ENCODE measurements around the gene PARD3.

Gene PARD3

GRCh38 chr10:34537629-34538231 lies 277.4 kb downstream of the PARD3 start:
- no peak for DNase-seq (ENCODE audit: low read depth)

GRCh38 chr10:34535872-34536271 lies 279.2 kb downstream of the PARD3 start:
- DNase-seq (ENCODE audit: low read depth): no peak

DNA sequence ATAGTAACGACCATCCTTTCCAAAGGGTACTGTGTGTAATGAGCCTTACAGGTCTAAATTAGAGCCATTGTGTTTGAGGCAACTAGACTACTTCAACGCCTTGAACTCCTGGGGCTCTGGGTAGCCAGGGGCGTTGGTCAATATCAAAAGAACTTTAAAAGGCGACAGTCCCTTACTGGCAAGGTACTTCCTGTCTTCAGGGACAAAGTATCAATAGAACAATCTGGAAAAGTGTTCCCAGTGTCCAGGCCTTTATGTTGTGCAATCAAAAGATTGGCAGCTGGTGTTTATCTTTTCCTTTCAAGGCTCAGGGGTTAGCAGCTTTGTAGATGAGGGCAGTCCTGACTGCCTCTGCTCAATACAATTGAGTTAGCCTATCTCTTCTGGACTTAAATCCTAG lies 284.3 kb downstream of the PARD3 start:
- no peak for DNase-seq (ENCODE audit: low read depth)

GRCh38 chr10:34528320-34528719 lies 286.8 kb downstream of the PARD3 start:
- DNase-seq (ENCODE audit: low read depth): no peak

- no peak for DNase-seq (ENCODE audit: low read depth)
Measured at GRCh38 chr10:34526758-34527730, 288.1 kb downstream of the PARD3 start.

GRCh38 chr10:34526186-34526585 lies 288.9 kb downstream of the PARD3 start:
- no peak for DNase-seq (ENCODE audit: low read depth)

- DNase-seq (ENCODE audit: low read depth): no peak
Measured at GRCh38 chr10:34524369-34525091, 290.6 kb downstream of the PARD3 start.

DNA sequence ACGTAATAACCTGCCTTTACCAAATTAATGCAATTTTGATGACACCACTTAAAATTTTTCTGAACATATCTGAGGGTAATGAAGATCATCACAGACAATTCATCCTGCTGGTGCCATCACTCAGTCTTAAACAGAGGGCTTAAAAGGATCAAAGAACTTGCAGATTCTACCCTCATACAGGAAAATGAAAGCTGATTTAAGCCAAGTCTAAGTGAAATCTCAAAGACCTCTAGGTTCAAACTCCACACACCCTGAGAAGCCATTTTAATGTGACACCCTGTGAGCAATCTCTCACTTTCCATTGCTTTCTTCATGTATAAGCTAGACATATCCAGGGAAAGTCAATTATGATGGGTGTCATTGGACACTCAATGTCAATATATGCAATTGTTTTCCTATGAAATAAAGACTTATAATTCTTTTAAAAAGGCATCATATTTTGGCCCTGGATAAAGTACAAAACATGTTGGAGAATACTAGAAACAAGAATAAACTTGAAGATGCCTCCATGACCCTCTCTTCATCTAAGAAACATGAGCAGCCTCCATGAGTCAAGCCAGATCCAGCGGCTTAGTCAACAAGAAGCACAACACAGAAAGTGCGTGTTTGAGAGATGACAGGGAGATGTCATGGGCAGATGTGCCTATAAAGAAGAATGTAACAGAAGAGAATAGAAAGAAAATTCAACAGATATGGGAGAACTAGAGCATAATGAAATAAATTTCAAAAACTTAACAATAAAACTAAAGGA lies 291.9 kb downstream of the PARD3 start:
- DNase-seq (ENCODE audit: low read depth): no peak

DNA sequence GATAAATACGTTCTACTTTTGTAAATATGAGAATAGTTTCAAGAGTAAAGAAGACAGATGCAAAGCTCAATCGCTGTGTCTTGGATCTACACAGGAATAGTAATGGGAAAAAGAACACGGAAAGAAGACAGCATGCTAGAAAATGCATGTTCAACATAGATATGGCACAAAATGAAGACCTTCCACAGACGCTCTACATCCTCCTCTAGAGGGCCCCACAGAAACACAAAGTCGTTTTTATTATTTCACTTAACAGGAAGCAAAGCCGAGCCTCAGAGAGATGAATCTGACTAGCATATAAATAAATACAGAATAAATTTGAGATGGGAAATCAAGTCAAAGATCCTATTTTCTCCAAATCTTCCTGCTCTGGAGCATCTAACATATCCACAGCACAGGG lies 292.6 kb downstream of the PARD3 start:
- no peak for DNase-seq (ENCODE audit: low read depth)

DNA sequence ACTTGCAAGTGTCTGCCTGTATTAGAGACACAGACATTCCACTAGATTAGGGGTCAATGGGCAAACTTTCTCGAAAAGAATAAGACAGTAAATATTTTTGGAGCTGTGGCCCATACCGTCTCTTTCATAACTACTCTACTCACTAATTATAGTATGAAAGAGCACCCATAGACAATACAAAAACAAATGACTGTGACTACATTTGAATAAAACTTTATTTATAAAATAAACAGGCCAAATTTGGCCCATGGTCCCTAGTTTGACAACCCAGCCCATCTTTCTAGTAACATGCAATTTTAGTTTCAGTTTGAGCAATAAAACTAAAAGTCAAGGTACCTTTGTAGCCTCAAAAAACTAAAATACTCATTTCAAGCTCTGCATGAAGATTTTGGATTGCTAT lies 294.6 kb downstream of the PARD3 start:
- DNase-seq (ENCODE audit: low read depth): no peak

GRCh38 chr10:34520084-34520483 lies 295.0 kb downstream of the PARD3 start:
- DNase-seq (ENCODE audit: low read depth): no peak

GRCh38 chr10:34514290-34514689 lies 300.8 kb downstream of the PARD3 start:
- DNase-seq (ENCODE audit: low read depth): no peak

- no peak for DNase-seq (ENCODE audit: low read depth)
Measured at GRCh38 chr10:34513636-34514035, 301.5 kb downstream of the PARD3 start.

GRCh38 chr10:34507217-34507616 lies 307.9 kb downstream of the PARD3 start:
- no peak for DNase-seq (ENCODE audit: low read depth)

DNA sequence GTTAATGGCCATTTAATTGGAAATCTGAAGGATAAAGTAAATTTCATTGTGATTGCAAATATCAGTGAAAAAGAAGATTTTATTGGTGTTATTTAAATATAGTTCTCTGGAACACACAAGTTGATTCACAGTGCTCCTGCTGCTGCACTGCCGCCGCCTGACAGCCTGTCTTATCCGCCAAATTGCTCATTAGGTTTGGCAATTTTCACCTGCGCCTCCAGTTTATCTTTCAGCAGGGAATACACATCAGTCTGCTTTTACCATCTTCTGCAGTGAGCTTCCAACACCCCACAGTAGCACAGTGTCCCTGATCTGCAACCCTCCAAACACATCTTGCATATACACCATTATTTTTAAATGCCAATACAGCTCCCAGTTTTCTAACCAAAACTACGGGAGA lies 308.3 kb downstream of the PARD3 start:
- no peak for DNase-seq (ENCODE audit: low read depth)

- no peak for DNase-seq (ENCODE audit: low read depth)
Measured at GRCh38 chr10:34505338-34505737, 309.8 kb downstream of the PARD3 start.

- no peak for DNase-seq (ENCODE audit: low read depth)
Measured at GRCh38 chr10:34504534-34504933, 310.6 kb downstream of the PARD3 start.

DNA sequence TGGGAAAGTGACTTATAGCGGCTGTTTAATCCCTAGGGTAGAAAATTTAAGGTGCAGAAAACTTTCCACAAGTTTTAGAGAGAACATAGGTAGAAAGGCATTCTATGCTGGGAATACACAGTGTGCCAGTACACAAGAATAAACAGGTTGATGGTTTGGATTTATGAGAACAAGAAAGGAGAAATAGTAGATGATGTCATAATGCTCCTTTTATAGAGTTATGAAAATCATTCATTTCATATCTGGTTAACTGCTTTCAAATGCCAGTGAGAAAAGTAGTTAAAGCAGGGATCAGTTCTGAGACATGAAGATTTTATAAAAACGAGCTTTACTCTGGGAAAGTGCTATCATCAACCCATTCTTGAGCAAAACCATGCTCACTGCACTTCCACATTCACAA lies 311.4 kb downstream of the PARD3 start:
- DNase-seq (ENCODE audit: low read depth): no peak

DNA sequence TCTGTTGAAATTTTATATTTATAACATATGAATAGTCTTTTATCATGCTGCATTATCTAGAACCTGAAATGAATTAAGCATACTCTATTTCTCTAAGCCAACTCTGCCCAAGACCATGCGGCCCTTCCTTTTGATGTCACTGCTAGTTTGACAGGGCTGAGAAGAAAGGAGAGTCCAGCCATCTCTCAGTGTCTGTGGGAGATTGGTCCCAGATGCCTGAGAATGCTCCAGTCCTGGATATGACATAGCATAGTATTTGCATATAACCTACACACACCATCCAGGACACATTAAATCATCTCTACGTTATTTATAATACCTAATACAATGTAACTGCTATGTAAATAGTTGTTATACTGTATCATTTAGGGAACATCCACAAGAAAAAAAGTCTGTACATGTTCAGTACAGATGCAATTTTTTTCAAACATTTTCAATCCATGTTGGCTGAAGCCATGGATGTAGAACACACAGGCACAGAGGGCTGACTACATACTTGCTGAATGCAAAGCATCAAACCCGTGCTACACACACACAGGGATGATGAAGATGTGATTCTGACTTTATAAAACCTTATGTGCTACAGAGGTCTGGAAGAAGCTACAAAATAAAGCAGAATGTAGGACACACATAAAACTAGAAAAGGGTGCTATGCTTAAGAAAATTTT lies 315.4 kb downstream of the PARD3 start:
- no peak for DNase-seq (ENCODE audit: low read depth)

DNA sequence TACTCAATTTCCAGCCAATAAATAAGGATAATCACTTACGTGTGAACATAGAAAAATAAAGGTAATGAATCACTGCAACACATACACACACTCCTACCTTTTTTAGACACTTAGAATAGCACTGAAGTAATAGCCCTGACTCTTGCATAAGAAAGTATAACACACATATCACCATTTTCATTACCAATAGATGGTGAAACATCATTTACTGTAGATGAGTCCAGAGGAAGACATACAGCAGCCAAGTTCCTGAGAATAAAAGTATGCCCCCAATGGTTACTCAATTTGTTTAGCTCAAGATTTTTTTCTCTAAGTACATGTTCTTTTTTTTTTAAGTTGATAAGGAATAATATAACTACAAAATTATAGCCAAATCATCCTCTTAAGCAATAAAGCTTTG lies 316.3 kb downstream of the PARD3 start:
- no peak for DNase-seq (ENCODE audit: low read depth)

GRCh38 chr10:34495938-34496337 lies 319.2 kb downstream of the PARD3 start:
- no peak for DNase-seq (ENCODE audit: low read depth)

- no peak for DNase-seq (ENCODE audit: low read depth)
Measured at GRCh38 chr10:34494012-34494411, 321.1 kb downstream of the PARD3 start.
